Measurements from ENCODE around the gene RPTOR.
"Not testable (repeated sequence)": the region's sequence is repeated elsewhere in the genome, so short reads cannot be mapped to it uniquely, and the experiment has no call there.

RPTOR gene

GRCh38 chr17:80729016-80729415 is 184.4 kb downstream of the RPTOR start:
- no peak for DNase-seq

GRCh38 chr17:80729761-80730160 is 185.1 kb downstream of the RPTOR start:
- no peak for DNase-seq

- no peak for DNase-seq
These were observed 186.1 kb downstream of the RPTOR start for GRCh38 chr17:80730739-80731138.

- no peak for DNase-seq
These were observed 186.7 kb downstream of the RPTOR start for GRCh38 chr17:80731323-80731722.

- no peak for DNase-seq
These were observed 187.6 kb downstream of the RPTOR start for GRCh38 chr17:80732268-80732667.

GRCh38 chr17:80737106-80738019 is 192.7 kb downstream of the RPTOR start:
- no peak for DNase-seq

- DNase-seq, result no peak
These were observed 193.6 kb downstream of the RPTOR start for GRCh38 chr17:80738020-80738808.

- no peak for DNase-seq
These were observed 194.5 kb downstream of the RPTOR start for GRCh38 chr17:80738987-80739730.

- no peak for DNase-seq
These were observed 195.5 kb downstream of the RPTOR start for GRCh38 chr17:80740141-80740540.

GRCh38 chr17:80742091-80742490 is 197.5 kb downstream of the RPTOR start:
- no peak for DNase-seq

- no peak for DNase-seq
These were observed 198.0 kb downstream of the RPTOR start for GRCh38 chr17:80742581-80743180.

- no peak for DNase-seq
These were observed 198.6 kb downstream of the RPTOR start for GRCh38 chr17:80743181-80743771.

- not testable (repeated sequence) for DNase-seq
These were observed 199.3 kb downstream of the RPTOR start for GRCh38 chr17:80743973-80744372.

GRCh38 chr17:80744725-80745124 is 200.1 kb downstream of the RPTOR start:
- not testable (repeated sequence) for DNase-seq

- no peak for DNase-seq
These were observed 200.5 kb downstream of the RPTOR start for GRCh38 chr17:80745183-80745582.

- DNase-seq, result no peak
These were observed 201.8 kb downstream of the RPTOR start for GRCh38 chr17:80746262-80746935.

GRCh38 chr17:80747469-80747868 is 202.8 kb downstream of the RPTOR start:
- DNase-seq, result no peak

- DNase-seq, result no peak
These were observed 205.0 kb downstream of the RPTOR start for GRCh38 chr17:80749611-80750010.

GRCh38 chr17:80750263-80750662 is 205.6 kb downstream of the RPTOR start:
- no peak for DNase-seq

- DNase-seq, result no peak
These were observed 206.7 kb downstream of the RPTOR start for GRCh38 chr17:80751070-80751945.

Data from NCI-H1436 (cell line).